ENCODE data around the gene ATP6V0B.

DNA sequence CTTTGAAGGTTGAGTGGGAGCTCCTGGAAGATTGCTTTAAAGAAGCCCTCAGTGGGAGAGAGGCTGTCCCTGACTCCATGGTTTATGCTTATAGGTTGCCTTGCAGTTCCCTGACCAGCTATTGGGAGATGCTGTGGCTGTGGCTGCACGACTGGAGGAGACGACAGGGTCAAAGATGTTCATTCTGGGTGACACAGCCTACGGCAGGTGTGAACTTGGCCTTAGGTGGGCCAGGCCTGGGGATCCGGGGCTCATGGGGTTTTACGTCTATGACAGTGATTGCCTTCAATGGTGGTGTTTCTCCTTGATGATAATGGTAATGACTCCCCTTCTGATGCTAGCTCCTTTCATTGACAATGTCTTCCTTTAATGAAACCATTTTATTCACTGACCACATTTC lies 4.3 kb upstream of the ATP6V0B start:
- TF ChIP-seq, protein P1, sequence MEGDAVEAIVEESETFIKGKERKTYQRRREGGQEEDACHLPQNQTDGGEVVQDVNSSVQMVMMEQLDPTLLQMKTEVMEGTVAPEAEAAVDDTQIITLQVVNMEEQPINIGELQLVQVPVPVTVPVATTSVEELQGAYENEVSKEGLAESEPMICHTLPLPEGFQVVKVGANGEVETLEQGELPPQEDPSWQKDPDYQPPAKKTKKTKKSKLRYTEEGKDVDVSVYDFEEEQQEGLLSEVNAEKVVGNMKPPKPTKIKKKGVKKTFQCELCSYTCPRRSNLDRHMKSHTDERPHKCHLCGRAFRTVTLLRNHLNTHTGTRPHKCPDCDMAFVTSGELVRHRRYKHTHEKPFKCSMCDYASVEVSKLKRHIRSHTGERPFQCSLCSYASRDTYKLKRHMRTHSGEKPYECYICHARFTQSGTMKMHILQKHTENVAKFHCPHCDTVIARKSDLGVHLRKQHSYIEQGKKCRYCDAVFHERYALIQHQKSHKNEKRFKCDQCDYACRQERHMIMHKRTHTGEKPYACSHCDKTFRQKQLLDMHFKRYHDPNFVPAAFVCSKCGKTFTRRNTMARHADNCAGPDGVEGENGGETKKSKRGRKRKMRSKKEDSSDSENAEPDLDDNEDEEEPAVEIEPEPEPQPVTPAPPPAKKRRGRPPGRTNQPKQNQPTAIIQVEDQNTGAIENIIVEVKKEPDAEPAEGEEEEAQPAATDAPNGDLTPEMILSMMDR (conservative IDR thresholded peaks at IDR 0.05; ENCODE audit: low read depth in 2 of 2), result no peak
- TF ChIP-seq POLR2AphosphoS5 (IDR thresholded peaks at IDR 0.05; ENCODE audit: low read depth) (no peak), STAT1 (IDR thresholded peaks at IDR 0.05; ENCODE audit: unreplicated experiment) (no peak)
